Measurements from ENCODE around the gene FAM209B. TPM values are rescaled to one million over a fixed set of nuclear protein-coding genes. Genes with fewer than 3 reads are reported as not detected.
"Not testable (repeated sequence)": the region's sequence is repeated elsewhere in the genome, so short reads cannot be mapped to it uniquely, and the experiment has no call there.

The FAM209B gene
- not detected in 2 replicates for total RNA-seq (2014; rRNA removed; shearing (Covaris generic))

- not testable (repeated sequence) for DNase-seq (ENCODE audit: low spot score)
These were observed at the start of gene FAM209B for GRCh38 chr20:56532946-56533345. FAM209B (plus strand) TSS chr20:56533246; CDS start chr20:56533342, 96 bp downstream.

GRCh38 chr20:56483970-56484369 is 49.1 kb upstream of the FAM209B start:
- no peak for DNase-seq (ENCODE audit: low spot score)

GRCh38 chr20:56487216-56487615 is 45.8 kb upstream of the FAM209B start:
- DNase-seq (ENCODE audit: low spot score), result no peak

- DNase-seq (ENCODE audit: low spot score), result no peak
These were observed 44.5 kb upstream of the FAM209B start for GRCh38 chr20:56488566-56488965.

- no peak for DNase-seq (ENCODE audit: low spot score)
These were observed 31.9 kb upstream of the FAM209B start for GRCh38 chr20:56501116-56501515.

- no peak for DNase-seq (ENCODE audit: low spot score)
These were observed 29.1 kb upstream of the FAM209B start for GRCh38 chr20:56503916-56504315.

- no peak for DNase-seq (ENCODE audit: low spot score)
These were observed 28.6 kb upstream of the FAM209B start for GRCh38 chr20:56504373-56505005.

GRCh38 chr20:56506103-56506502 is 26.9 kb upstream of the FAM209B start:
- DNase-seq (ENCODE audit: low spot score), result no peak

GRCh38 chr20:56511926-56512325 is 21.1 kb upstream of the FAM209B start:
- no peak for DNase-seq (ENCODE audit: low spot score)

- no peak for DNase-seq (ENCODE audit: low spot score)
These were observed 19.6 kb upstream of the FAM209B start for GRCh38 chr20:56513161-56514150.

GRCh38 chr20:56516631-56517030 is 16.4 kb upstream of the FAM209B start:
- DNase-seq (ENCODE audit: low spot score), result no peak

GRCh38 chr20:56517211-56517610 is 15.8 kb upstream of the FAM209B start:
- no peak for DNase-seq (ENCODE audit: low spot score)

GRCh38 chr20:56517641-56518040 is 15.4 kb upstream of the FAM209B start:
- DNase-seq (ENCODE audit: low spot score), result no peak

GRCh38 chr20:56518126-56518525 is 14.9 kb upstream of the FAM209B start:
- no peak for DNase-seq (ENCODE audit: low spot score)

- no peak for DNase-seq (ENCODE audit: low spot score)
These were observed 14.2 kb upstream of the FAM209B start for GRCh38 chr20:56518721-56519398.

GRCh38 chr20:56519551-56519950 is 13.5 kb upstream of the FAM209B start:
- no peak for DNase-seq (ENCODE audit: low spot score)

GRCh38 chr20:56520180-56520579 is 12.9 kb upstream of the FAM209B start:
- no peak for DNase-seq (ENCODE audit: low spot score)

- not testable (repeated sequence) for DNase-seq (ENCODE audit: low spot score)
These were observed 12.2 kb upstream of the FAM209B start for GRCh38 chr20:56520746-56521354.

GRCh38 chr20:56522311-56522710 is 10.7 kb upstream of the FAM209B start:
- no peak for DNase-seq (ENCODE audit: low spot score)

- not testable (repeated sequence) for DNase-seq (ENCODE audit: low spot score)
These were observed 8.6 kb upstream of the FAM209B start, which contains the start of gene FAM209A for GRCh38 chr20:56524444-56524843. FAM209A (plus strand) TSS chr20:56524744; CDS start chr20:56524809, 65 bp downstream.

- DNase-seq (ENCODE audit: low spot score), result no peak
These were observed 5.5 kb upstream of the FAM209B start for GRCh38 chr20:56527521-56527920.

GRCh38 chr20:56537997-56538396 is 5.0 kb downstream of the FAM209B start:
- no peak for DNase-seq (ENCODE audit: low spot score)
